IMR-90 (cell line): ENCODE data around the gene TRAF7. TPM values are rescaled to one million over a fixed set of nuclear protein-coding genes. Genes with fewer than 3 reads are reported as not detected.
"Not testable (repeated sequence)": the region's sequence is repeated elsewhere in the genome, so short reads cannot be mapped to it uniquely, and the experiment has no call there.

Source experiments
- ATAC-seq: fragments of 200-7000 bp; cut with Tn5 transposase; 2 replicates; pipeline ENCODE4 v1.9.1; 2020; ENCODE audit warnings: low read depth, mild to moderate bottlenecking, moderate library complexity
- BruUV-seq: library from RNA; stranded (reverse); fragments of 400-500 nt; replicated peaks from 2 replicates; lab custom pipeline; 2021; lab: Mats Ljungman, UMichigan
- CTCF ChIA-PET: fragments of 300-600 bp; formaldehyde crosslinking; extraction: SDS; loops from one replicate; lab custom pipeline; 2021; ENCODE audit warnings: antibody characterized with exemption; lab: Yijun Ruan, JAX
- POLR2A ChIA-PET: fragments of 300-600 bp; sonication (Branson Sonifier 250); formaldehyde crosslinking; loops from one replicate; lab custom pipeline; 2022; ENCODE audit warnings: antibody characterized with exemption; ENCODE audit not compliant: unreplicated experiment; lab: Charles Lee
- DNase-seq: peaks from one replicate; pipeline ENCODE4 v3.0.0; 2013
- H2AFZ ChIP-seq: replicated peaks from 2 replicates; pipeline ENCODE3; 2013; ENCODE audit warnings: low read length, mild to moderate bottlenecking; ENCODE audit not compliant: poor library complexity
- H2AK5ac ChIP-seq: 2 replicates; pipeline ENCODE4 v1.6.1; 2013; ENCODE audit warnings: low read depth, low read length, inconsistent platforms
- H2AK9ac ChIP-seq: replicated peaks from 2 replicates; pipeline ENCODE3; 2013; ENCODE audit warnings: mild to moderate bottlenecking, low read depth, low read length, moderate library complexity; ENCODE audit not compliant: poor library complexity
- H2BK120ac ChIP-seq: 2 replicates; pipeline ENCODE4 v1.6.1; 2013; ENCODE audit warnings: low read depth, low read length, inconsistent platforms
- H2BK15ac ChIP-seq: 3 replicates; pipeline ENCODE4 v1.6.1; 2013; ENCODE audit warnings: low read depth, low read length, inconsistent platforms
- H2BK20ac ChIP-seq: 2 replicates; pipeline ENCODE4 v1.6.1; 2013; ENCODE audit warnings: low read depth, mild to moderate bottlenecking, inconsistent platforms, low read length, moderate library complexity
- H2BK5ac ChIP-seq: 2 replicates; pipeline ENCODE4 v1.6.1; 2013; ENCODE audit warnings: mild to moderate bottlenecking, low read depth, low read length, inconsistent platforms; ENCODE audit not compliant: poor library complexity, severe bottlenecking
- H3K14ac ChIP-seq: replicated peaks from 2 replicates; pipeline ENCODE4 v1.6.1; 2013; ENCODE audit warnings: low read depth, low read length, inconsistent platforms
- H3K18ac ChIP-seq: 2 replicates; pipeline ENCODE4 v1.6.1; 2013; ENCODE audit warnings: low read depth, low read length, control low read depth
- H3K23ac ChIP-seq: 2 replicates; pipeline ENCODE4 v1.6.1; 2013; ENCODE audit warnings: low read depth, low read length, inconsistent platforms
- H3K27ac ChIP-seq: 2 replicates; pipeline ENCODE4 v1.5.1; 2013; ENCODE audit warnings: mild to moderate bottlenecking, control low read depth, low read length; ENCODE audit not compliant: insufficient read depth
- H3K27me3 ChIP-seq: 2 replicates; pipeline ENCODE4 v1.6.1; 2013; ENCODE audit warnings: low read length; ENCODE audit not compliant: control insufficient read depth, insufficient read depth
- H3K36me3 ChIP-seq: 2 replicates; pipeline ENCODE4 v1.6.1; 2013; ENCODE audit warnings: low read length, mixed read lengths; ENCODE audit not compliant: control insufficient read depth, insufficient read depth
- H3K4ac ChIP-seq: 2 replicates; pipeline ENCODE4 v1.6.1; 2013; ENCODE audit warnings: low read depth, low read length, inconsistent platforms
- H3K4me1 ChIP-seq: 2 replicates; pipeline ENCODE4 v1.6.1; 2013; ENCODE audit warnings: low read length, mixed read lengths; ENCODE audit not compliant: control insufficient read depth, insufficient read depth
- H3K4me2 ChIP-seq: 2 replicates; pipeline ENCODE4 v1.6.1; 2013; ENCODE audit warnings: low read depth, mild to moderate bottlenecking, control low read depth, low read length, moderate library complexity
- H3K4me3 ChIP-seq: 2 replicates; pipeline ENCODE4 v1.5.1; 2013; ENCODE audit warnings: low read depth, mild to moderate bottlenecking, control low read depth, low read length, moderate library complexity; ENCODE audit not compliant: insufficient read depth
- H3K56ac ChIP-seq: 2 replicates; pipeline ENCODE4 v1.6.1; 2013; ENCODE audit warnings: low read length, inconsistent platforms; ENCODE audit not compliant: insufficient read depth; ENCODE audit errors: extremely low read depth
- H3K79me1 ChIP-seq, 2 experiments: 2 replicates each; pipeline ENCODE4 v1.6.1; 2013; ENCODE audit warnings: low read length in 2 of 2, inconsistent platforms in 1 of 2, low read depth in 1 of 2
- H3K9ac ChIP-seq: 2 replicates; pipeline ENCODE4 v1.6.1; 2013; ENCODE audit warnings: low read depth, low read length, control low read depth
- H3K9me1 ChIP-seq: 2 replicates; pipeline ENCODE4 v1.6.1; 2013; ENCODE audit warnings: low read length, inconsistent platforms; ENCODE audit not compliant: insufficient read depth
- H3K9me3 ChIP-seq: 2 replicates; pipeline ENCODE4 v1.6.1; 2013; ENCODE audit warnings: low read length; ENCODE audit not compliant: control insufficient read depth, insufficient read depth
- H4K20me1 ChIP-seq: 2 replicates; pipeline ENCODE4 v1.6.1; 2013; ENCODE audit warnings: low read length, inconsistent platforms; ENCODE audit not compliant: insufficient read depth
- H4K5ac ChIP-seq: 2 replicates; pipeline ENCODE4 v1.6.1; 2013; ENCODE audit warnings: mild to moderate bottlenecking, low read depth, low read length, control low read depth
- H4K8ac ChIP-seq, 2 experiments: 2 replicates each; pipeline ENCODE4 v1.6.1; 2013; ENCODE audit warnings: low read depth in 2 of 2, low read length in 2 of 2, control low read depth in 1 of 2, inconsistent platforms in 1 of 2
- H4K91ac ChIP-seq: 2 replicates; pipeline ENCODE4 v1.6.1; 2013; ENCODE audit warnings: low read depth, low read length, inconsistent platforms; ENCODE audit not compliant: insufficient read depth
- MAZ ChIP-seq: IDR thresholded peaks from 2 replicates; pipeline ENCODE4 v1.6.1; 2012; ENCODE audit warnings: low read depth, mild to moderate bottlenecking, low read length, improper control_type of control experiment, moderate library complexity, borderline replicate concordance
- POLR2A ChIP-seq: IDR thresholded peaks from 2 replicates; pipeline ENCODE4 v1.6.1; 2012; ENCODE audit warnings: mild to moderate bottlenecking, low read depth, low read length
- WGBS, 2 experiments: methylation state at CpG; one replicate each; pipeline versions ENCODE4 v1.1.5 to v1.1.7; 2013; ENCODE audit warnings: missing lambda C conversion rate in 2 of 2; ENCODE audit not compliant: insufficient read length in 1 of 2; ENCODE audit errors: extremely low coverage in 2 of 2; 5-methylcytosine and 5-hydroxymethylcytosine counted together
- dilution Hi-C: fragments of 300-500 bp; cut with HindIII; formaldehyde crosslinking; loops from one replicate; pipeline ENCODE4 v1.14.3; 2018; ENCODE audit warnings: low sequenced_read_pairs; ENCODE audit not compliant: unreplicated experiment
- in situ Hi-C: fragments of 300-500 bp; cut with MboI; formaldehyde crosslinking; loops from 3 replicates; pipeline ENCODE4 v1.14.3; 2019; ENCODE audit warnings: low sequenced_read_pairs, inconsistent platforms, mixed read lengths
- intact Hi-C: fragments of 100-400 bp; cut with micrococcal nuclease; formaldehyde crosslinking; loops from 2 replicates; pipeline ENCODE4 v1.10.0; 2022
- polyA plus RNA-seq, 3 experiments: library from polyadenylated mRNA; depleted of rRNA; stranded (reverse); fragments of >200 nt; gene quantifications; 2 replicates each; pipeline ENCODE4 v1.2.3, GENCODE V29; 2012; ENCODE audit warnings: low replicate concordance in 1 of 3
- total RNA-seq: library from RNA; depleted of rRNA; stranded (reverse); fragments of >200 nt; gene quantifications from 2 replicates; pipeline ENCODE4 v1.2.3, GENCODE V29; 2012

TRAF7 gene
- total and polyA plus RNA-seq, 2 of the 4 experiments (the other 2 are of a cell fraction), result 29.6 to 52.6 TPM

DNA sequence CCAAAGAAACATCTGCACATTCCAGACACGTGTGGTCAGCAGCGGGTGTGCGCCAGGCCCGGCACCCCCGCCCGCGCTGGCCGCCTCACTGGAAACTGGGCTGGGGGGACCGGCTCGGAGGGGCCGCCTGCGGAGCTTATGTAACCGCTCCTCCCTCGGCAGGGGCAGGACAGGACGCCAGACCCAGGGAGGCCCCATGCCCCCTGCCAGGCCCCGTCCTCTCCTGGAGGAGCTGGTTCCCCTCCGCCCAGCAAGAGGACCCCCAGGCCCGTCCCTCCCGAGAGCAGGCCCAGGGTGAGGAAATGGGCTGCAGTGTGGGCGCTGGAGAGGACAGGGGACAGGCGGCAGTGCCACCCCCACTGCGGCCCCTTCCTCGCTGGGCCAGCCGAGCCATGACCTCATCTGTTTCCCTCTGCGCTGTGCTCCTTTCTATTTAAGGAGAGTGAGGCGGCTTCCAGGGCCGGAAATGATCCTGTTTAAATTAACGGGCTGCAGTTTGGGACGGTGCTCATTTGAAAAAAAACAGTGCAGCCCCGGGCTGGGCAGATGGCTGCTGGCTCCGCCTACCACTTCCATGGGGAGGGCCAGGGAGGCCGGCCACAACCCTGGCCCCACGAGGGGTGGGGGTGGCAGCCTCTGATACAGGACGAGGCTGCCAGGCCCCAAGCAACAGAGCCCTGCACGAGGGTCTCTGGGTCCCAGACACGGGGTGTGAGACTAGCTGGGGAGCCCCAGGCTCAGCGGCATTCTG is 30.7 kb upstream of the TRAF7 start:
- DNase-seq (peak; percentile 77), ATAC-seq (peak; percentile 72)
- H3K9me3 ChIP-seq, H3K27me3 ChIP-seq, intact Hi-C loops, H3K36me3 ChIP-seq, dilution Hi-C loops, H2AFZ ChIP-seq, BruUV-seq, POLR2A ChIA-PET, in situ Hi-C loops, CTCF ChIA-PET, H3K9me1 ChIP-seq: not testable (repeated sequence)
- H4K20me1 ChIP-seq, result peaks cover 33% of the 10 kb centered on the region
- H4K8ac ChIP-seq, result peak overlapping the region; percentile 71 to 89
- H3K4me2 ChIP-seq, result peak overlapping the region; percentile 74
- peak overlapping the region; percentile 84 for H3K23ac ChIP-seq
- H3K4ac ChIP-seq, result peak overlapping the region; percentile 93
- peak overlapping the region; percentile 86 for H4K5ac ChIP-seq
- TF ChIP-seq POLR2A (0 out of 2 replicates have a peak, but pooled peaks have one; percentile 19), MAZ (peak; percentile 56; the same call in 1 of the 2 replicates)
- H4K91ac ChIP-seq, result peak overlapping the region; percentile 93
- peak overlapping the region; percentile 85 for H3K56ac ChIP-seq
- H3K4me1 ChIP-seq, result peaks cover 36% of the 10 kb centered on the region
- H2BK120ac ChIP-seq, result peak overlapping the region; percentile 88
- H2BK5ac ChIP-seq, result peak overlapping the region; percentile 96
- H2AK5ac ChIP-seq, result peak overlapping the region; percentile 99
- H3K4me3 ChIP-seq, result peak overlapping the region; percentile 27
- 0% methylated on average over 4 of the region's 37 CpGs; no CpG with 5 or more reads in 1 of the 2 experiments for WGBS, 2 experiments
- H3K27ac ChIP-seq, result peak overlapping the region; percentile 98
- peak overlapping the region; percentile 90 for H3K14ac ChIP-seq
- peak overlapping the region; percentile 72 for H3K18ac ChIP-seq
- H2BK20ac ChIP-seq, result peak overlapping the region; percentile 52; the same call in 1 of the 2 replicates
- peak overlapping the region; percentile 63; the same call in 1 of the 3 replicates for H2BK15ac ChIP-seq
- peak overlapping the region; percentile 72 for H3K9ac ChIP-seq
- H2AK9ac ChIP-seq, result peak overlapping the region; percentile 82
- H3K79me1 ChIP-seq, result peaks cover 7 to 28% of the 10 kb centered on the region in 2 experiments; a peak in 3 of 4 replicates

DNA sequence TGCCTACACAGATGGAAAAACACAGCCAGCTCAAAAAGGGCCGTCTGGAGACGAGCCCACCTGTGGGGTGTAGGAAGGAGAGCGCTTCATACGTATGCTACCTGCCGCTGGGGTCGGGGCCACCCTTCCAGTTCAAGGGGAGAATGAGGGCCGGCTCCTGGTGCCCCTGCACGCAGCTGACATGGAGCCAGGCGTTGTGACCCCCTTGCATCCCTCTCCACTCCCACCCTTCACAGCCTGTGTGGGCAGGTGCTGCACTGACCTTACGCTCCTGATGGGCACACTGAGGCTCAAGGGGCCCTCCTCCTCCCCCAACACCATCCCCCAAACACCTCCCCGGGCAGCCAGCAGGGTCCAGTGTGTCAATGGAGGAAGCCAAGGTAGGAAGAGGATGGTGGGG is 30.0 kb upstream of the TRAF7 start:
- dilution Hi-C loops, BruUV-seq, H2AFZ ChIP-seq, H3K4me3 ChIP-seq, intact Hi-C loops, H3K9me3 ChIP-seq, H3K27me3 ChIP-seq, H3K9me1 ChIP-seq, POLR2A ChIA-PET, in situ Hi-C loops, H3K36me3 ChIP-seq, ATAC-seq, DNase-seq, H2AK9ac ChIP-seq, CTCF ChIA-PET: not testable (repeated sequence)
- Histone ChIP-seq H4K20me1 (peaks cover 35% of the 10 kb centered on the region), H3K56ac (peak overlapping the region; percentile 35), H3K4me2 (peak overlapping the region; percentile 34), H3K23ac (peak overlapping the region; percentile 84), H3K79me1 (peaks cover 7 to 28% of the 10 kb centered on the region in 2 experiments; a peak in 3 of 4 replicates), H2BK5ac (peak overlapping the region; percentile 91), H3K18ac (peak overlapping the region; percentile 60), H3K9ac (peak overlapping the region; percentile 64), H4K8ac (peak overlapping the region; percentile 67 to 79), H2BK120ac (peak overlapping the region; percentile 82), H2BK15ac (0 out of 3 replicates have a peak overlapping the region, but pooled peaks have one; percentile 61), H3K4me1 (peaks cover 34% of the 10 kb centered on the region), H3K4ac (peak overlapping the region; percentile 93), H2AK5ac (peak overlapping the region; percentile 97), H4K91ac (peak overlapping the region; percentile 93), H3K27ac (peak overlapping the region; percentile 90), H3K14ac (peak overlapping the region; percentile 90), H2BK20ac (peak overlapping the region; percentile 76; the same call in 1 of the 2 replicates), H4K5ac (peak overlapping the region; percentile 3)
- WGBS, 2 experiments, result no CpG with 5 or more reads among the region's 11 CpGs
